ENCODE data around the gene VRK1.

GRCh38 chr14:96838449-96838848 lies 41.3 kb downstream of the VRK1 start:
- TF ChIP-seq EZH2 (optimal IDR thresholded peaks at IDR 0.05; ENCODE audit: low read depth, low read length) = no peak
- no peak for TF ChIP-seq CTCF (IDR thresholded peaks at IDR 0.05; ENCODE audit: low read length)
- TF ChIP-seq EZH2phosphoT487 (IDR thresholded peaks at IDR 0.05; ENCODE audit: low read length) = no peak
